ENCODE results near the gene SLC25A43. TPM values are rescaled to one million over a fixed set of nuclear protein-coding genes. Genes with fewer than 3 reads are reported as not detected.

SLC25A43 gene
- total and polyA plus RNA-seq, 2 experiments from 2014 or later, result 13.1 to 14.9 TPM

DNA sequence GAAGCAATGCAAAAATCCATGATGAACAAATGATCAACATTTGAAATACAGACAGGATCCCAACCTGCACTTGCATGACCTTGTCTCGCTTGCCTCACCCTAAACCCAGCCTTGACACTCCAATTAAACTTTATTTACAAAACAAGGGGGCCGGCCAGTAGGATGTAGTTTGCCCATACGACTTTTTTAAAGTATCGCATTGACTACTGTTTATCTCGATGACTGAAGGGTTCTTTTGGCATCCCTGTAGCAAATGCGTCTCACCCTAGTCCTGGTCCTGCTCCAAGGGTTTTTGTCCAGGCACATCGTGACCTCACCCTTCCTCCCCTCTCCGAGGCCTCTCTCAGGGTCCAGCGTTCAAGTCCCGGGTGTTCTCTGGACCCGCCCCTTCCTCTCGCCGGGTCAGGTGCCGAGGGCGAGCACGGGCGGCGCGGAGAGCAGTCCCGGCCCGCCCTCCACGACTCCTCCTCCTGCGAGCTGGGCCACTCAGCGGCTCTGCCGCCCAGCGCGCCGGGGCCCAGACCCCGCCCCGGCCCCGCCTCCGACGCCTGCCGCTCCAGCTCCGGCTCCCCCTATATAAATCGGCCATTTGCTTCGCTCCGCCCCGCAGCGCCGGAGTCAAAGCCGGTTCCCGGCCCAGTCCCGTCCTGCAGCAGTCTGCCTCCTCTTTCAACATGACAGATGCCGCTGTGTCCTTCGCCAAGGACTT is 68.9 kb downstream of the SLC25A43 start, which contains the start of gene SLC25A5:
Gene SLC25A5, plus strand, starts transcription at position 603 of the 709 bp plus-strand sequence. Its CDS starts 72 bp downstream, at position 675.
- Histone ChIP-seq H3K27me3 (no peaks in the 10 kb centered on the region), H3K27ac (peak within 1 kb of the TSS; percentile 97), H3K36me3 (replicated peaks; ENCODE audit: insufficient read depth, low read depth) (no peaks in the 10 kb centered on the region), H4K20me1 (ENCODE audit: insufficient read depth, poor library complexity, severe bottlenecking) (peaks cover 3% of the 10 kb centered on the region), H3K9me3 (ENCODE audit: low read depth) (no peaks in the 10 kb centered on the region), H3K9me2 (replicated peaks; ENCODE audit: insufficient read depth) (no peaks in the 10 kb centered on the region), H2AFZ (peak within 1 kb of the TSS; percentile 44), H3K4me1 (ENCODE audit: insufficient read depth) (no peaks in the 10 kb centered on the region), H3K4me2 (peak within 1 kb of the TSS; percentile 85), H3K79me2 (peaks cover 6% of the 10 kb centered on the region), H3K4me3 (peak within 1 kb of the TSS; percentile 85)
- peak; percentile 92 for DNase-seq (ENCODE audit: low spot score)
- TF ChIP-seq EZH2 (IDR thresholded peaks at IDR 0.05; ENCODE audit: borderline replicate concordance) (no peak), EZH2phosphoT487 (IDR thresholded peaks at IDR 0.05; ENCODE audit: low read depth, severe bottlenecking, unreplicated experiment) (no peak), CTCF (IDR thresholded peaks at IDR 0.05; ENCODE audit: poor library complexity) (no peak)
- 52% methylated on average over 13 of the region's 46 CpGs for WGBS (ENCODE audit: low lambda C conversion rate, missing lambda C conversion rate)

GRCh38 chrX:119468551-119469312 is 69.6 kb downstream of the SLC25A43 start:
- peak; percentile 93 for DNase-seq (ENCODE audit: low spot score)
- Histone ChIP-seq H3K36me3 (replicated peaks; ENCODE audit: insufficient read depth, low read depth) (no peaks in the 10 kb centered on the region), H3K9me2 (replicated peaks; ENCODE audit: insufficient read depth) (no peaks in the 10 kb centered on the region), H4K20me1 (ENCODE audit: insufficient read depth, poor library complexity, severe bottlenecking) (peaks cover 3% of the 10 kb centered on the region), H3K4me2 (peak overlapping the region; percentile 85), H3K79me2 (peaks cover 6% of the 10 kb centered on the region), H3K4me3 (peak overlapping the region; percentile 85), H3K4me1 (ENCODE audit: insufficient read depth) (no peaks in the 10 kb centered on the region), H3K27ac (peak overlapping the region; percentile 97), H2AFZ (peak overlapping the region; percentile 44), H3K9me3 (ENCODE audit: low read depth) (no peaks in the 10 kb centered on the region), H3K27me3 (no peaks in the 10 kb centered on the region)
- WGBS (ENCODE audit: low lambda C conversion rate, missing lambda C conversion rate), result 43% methylated on average over 76 of the region's 78 CpGs
- TF ChIP-seq CTCF (IDR thresholded peaks at IDR 0.05; ENCODE audit: poor library complexity) (peak; percentile 59), EZH2phosphoT487 (IDR thresholded peaks at IDR 0.05; ENCODE audit: low read depth, severe bottlenecking, unreplicated experiment) (no peak), EZH2 (IDR thresholded peaks at IDR 0.05; ENCODE audit: borderline replicate concordance) (no peak)

GRCh38 chrX:119469313-119469635 is 70.1 kb downstream of the SLC25A43 start:
- Histone ChIP-seq H3K9me3 (ENCODE audit: low read depth) (no peaks in the 10 kb centered on the region), H3K27me3 (no peaks in the 10 kb centered on the region), H3K4me3 (peak overlapping the region; percentile 85), H3K9me2 (replicated peaks; ENCODE audit: insufficient read depth) (no peaks in the 10 kb centered on the region), H3K79me2 (peaks cover 6% of the 10 kb centered on the region), H2AFZ (no peak overlapping the region), H3K36me3 (replicated peaks; ENCODE audit: insufficient read depth, low read depth) (no peaks in the 10 kb centered on the region), H3K27ac (peak overlapping the region; percentile 63), H4K20me1 (ENCODE audit: insufficient read depth, poor library complexity, severe bottlenecking) (peaks cover 3% of the 10 kb centered on the region), H3K4me2 (peak overlapping the region; percentile 85), H3K4me1 (ENCODE audit: insufficient read depth) (no peaks in the 10 kb centered on the region)
- no peak for DNase-seq (ENCODE audit: low spot score)
- WGBS (ENCODE audit: low lambda C conversion rate, missing lambda C conversion rate), result 49% methylated on average over 8 of the region's 8 CpGs
- TF ChIP-seq EZH2phosphoT487 (IDR thresholded peaks at IDR 0.05; ENCODE audit: low read depth, severe bottlenecking, unreplicated experiment), result no peak
